K562 (cell line): ENCODE data around the gene SEMA3G. TPM values are rescaled to one million over a fixed set of nuclear protein-coding genes. Genes with fewer than 3 reads are reported as not detected.

Source experiments
- ATAC-seq: fragments of 200-7000 bp; cut with Tn5 transposase; 3 replicates; pipeline ENCODE4 v1.9.1; 2020; ENCODE audit warnings: moderate library complexity
- BruUV-seq: library from RNA; stranded (reverse); fragments of 400-500 nt; replicated peaks from 2 replicates; lab custom pipeline; 2021; lab: Mats Ljungman, UMichigan
- CTCF ChIA-PET: fragments of 300-600 bp; formaldehyde crosslinking; extraction: SDS; loops from one replicate; lab custom pipeline; 2021; ENCODE audit warnings: low intra/inter-chr PET ratio; lab: Yijun Ruan, JAX
- POLR2A ChIA-PET: fragments of 300-600, 350-650 bp; sonication (Branson Sonifier 250); formaldehyde crosslinking; extraction: SDS; loops from one replicate; lab custom pipeline; 2021; ENCODE audit warnings: antibody characterized with exemption, inconsistent platforms; lab: Yijun Ruan, JAX
- DNase-seq, 4 experiments: peaks; one replicate each; pipeline versions ENCODE4 v3.0.0 to v3.0.0-alpha.2; 2011 to 2018; ENCODE audit warnings: low spot score in 3 of 4, mixed read lengths in 3 of 4; ENCODE audit errors: extremely low read depth in 1 of 4
- FAIRE-seq: peaks from 2 replicates; lab custom pipeline; 2011; peaks lifted over from hg19 to GRCh38; lab: Jason Lieb, UNC
- H2AFZ ChIP-seq: 2 replicates; pipeline ENCODE4 v1.6.0; 2011; ENCODE audit warnings: low read depth, low read length, control low read depth, inconsistent platforms
- H3K27ac ChIP-seq: fragments of 200-600 bp; 3 replicates; pipeline ENCODE4 v1.8.0; 2011; ENCODE audit warnings: low read depth, mild to moderate bottlenecking, control low read depth, inconsistent platforms, low read length, moderate library complexity, mixed read lengths; ENCODE audit errors: extremely low read depth
- H3K27me3 ChIP-seq, 2 experiments: fragments of 300-600 bp in 1 of 2; 2 replicates in 1 of 2; 3 replicates in 1 of 2; pipeline versions ENCODE4 v1.6.0 to v1.8.0; 2011; ENCODE audit warnings: inconsistent platforms in 2 of 2, low read length in 2 of 2, mild to moderate bottlenecking in 1 of 2, mixed read lengths in 1 of 2, moderate library complexity in 1 of 2; ENCODE audit not compliant: control insufficient read depth in 2 of 2, insufficient read depth in 2 of 2
- H3K36me3 ChIP-seq: fragments of 300-600 bp; 3 replicates; pipeline ENCODE4 v1.8.0; 2011; ENCODE audit warnings: mild to moderate bottlenecking, low read length, inconsistent platforms; ENCODE audit not compliant: control insufficient read depth, insufficient read depth
- H3K4me1 ChIP-seq, 2 experiments: fragments of 200-600 bp in 1 of 2; replicated peaks in 1 of 2; 2 replicates in 1 of 2; 3 replicates in 1 of 2; pipeline versions ENCODE4 v1.5.1 to v1.8.0; 2011; ENCODE audit warnings: inconsistent platforms in 2 of 2, low read length in 2 of 2, mild to moderate bottlenecking in 1 of 2, mixed read lengths in 1 of 2, moderate library complexity in 1 of 2; ENCODE audit not compliant: control insufficient read depth in 2 of 2, insufficient read depth in 2 of 2
- H3K4me2 ChIP-seq: 2 replicates; pipeline ENCODE4 v1.6.1; 2011; ENCODE audit warnings: low read length, control low read depth, inconsistent platforms, mixed read lengths; ENCODE audit not compliant: insufficient read depth
- H3K4me3 ChIP-seq: fragments of 200-600 bp; sonication (generic), shearing (Covaris generic); 2 replicates; pipeline ENCODE4 v1.5.1; 2016; ENCODE audit warnings: control low read depth, inconsistent platforms
- H3K79me2 ChIP-seq: fragments of 200-600 bp; 3 replicates; pipeline ENCODE4 v1.8.0; 2011; ENCODE audit warnings: low read length, inconsistent platforms; ENCODE audit not compliant: control insufficient read depth, insufficient read depth
- H3K9ac ChIP-seq, 2 experiments: 2 replicates each; pipeline versions ENCODE4 v1.6.0 to v1.6.1; 2011; ENCODE audit warnings: low read depth in 2 of 2, low read length in 2 of 2, control low read depth in 1 of 2, inconsistent platforms in 1 of 2, mild to moderate bottlenecking in 1 of 2, mixed read lengths in 1 of 2; ENCODE audit not compliant: insufficient read depth in 1 of 2
- H3K9me1 ChIP-seq: one replicate; pipeline ENCODE4 v1.6.0; 2011; ENCODE audit warnings: inconsistent platforms, mild to moderate bottlenecking, low read length, moderate library complexity; ENCODE audit not compliant: control insufficient read depth, insufficient read depth
- H3K9me3 ChIP-seq: replicated peaks from 2 replicates; pipeline ENCODE4 v1.5.1; 2011; ENCODE audit warnings: low read depth, low read length, inconsistent platforms; ENCODE audit not compliant: control insufficient read depth, insufficient read depth
- H4K20me1 ChIP-seq: replicated peaks from 2 replicates; pipeline ENCODE4 v1.6.1; 2011; ENCODE audit warnings: low read length, inconsistent platforms, mixed read lengths; ENCODE audit not compliant: control insufficient read depth, insufficient read depth
- ARID3B ChIP-seq: fragments of 250-450 bp; sonication (Bioruptor Pico); IDR thresholded peaks from 2 replicates; pipeline ENCODE4 v1.4.0; 2020; ENCODE audit warnings: borderline replicate concordance
- ESRRA ChIP-seq: fragments of 450-650 bp; IDR thresholded peaks from 2 replicates; pipeline ENCODE4 v1.6.1; 2014; ENCODE audit warnings: low read depth, mild to moderate bottlenecking, moderate library complexity, borderline replicate concordance
- HSF4 ChIP-seq: fragments of 250-450 bp; sonication (Bioruptor Pico); IDR thresholded peaks from 2 replicates; pipeline ENCODE4 v2.1.2; 2022; ENCODE audit warnings: mild to moderate bottlenecking, moderate library complexity, borderline replicate concordance
- LCOR ChIP-seq: sonication (generic); formaldehyde crosslinking; IDR thresholded peaks from 2 replicates; pipeline ENCODE4 v1.8.0; 2022; ENCODE audit warnings: mild to moderate bottlenecking, missing genetic modification reagents
- NFYB ChIP-seq: IDR thresholded peaks from 2 replicates; pipeline ENCODE4 v1.6.1; 2011; ENCODE audit warnings: mild to moderate bottlenecking, moderate library complexity; ENCODE audit not compliant: insufficient read length; ENCODE audit errors: extremely low read depth
- NR3C1 ChIP-seq: sonication (generic); formaldehyde crosslinking; IDR thresholded peaks from 2 replicates; pipeline ENCODE4 v1.8.1; 2022; ENCODE audit warnings: missing genetic modification reagents
- SRF ChIP-seq, 2 experiments: fragments of 250-450, 450-650 bp in 1 of 2; sonication (Bioruptor Pico) in 1 of 2; sonication (generic) in 1 of 2; formaldehyde crosslinking; IDR thresholded peaks; 2 replicates each; pipeline versions ENCODE4 v1.5.0 to v1.5.1; 2020 to 2022; ENCODE audit warnings: mild to moderate bottlenecking in 1 of 2, missing genetic modification reagents in 1 of 2
- STAT5B ChIP-seq: fragments of 250-450 bp; sonication (Bioruptor Pico); IDR thresholded peaks from 2 replicates; pipeline ENCODE4 v1.8.0; 2021; ENCODE audit warnings: mild to moderate bottlenecking, inconsistent platforms
- THRB ChIP-seq: fragments of 450-650 bp; formaldehyde crosslinking; conservative IDR thresholded peaks from 2 replicates; pipeline ENCODE4 v1.4.0; 2022; ENCODE audit warnings: mild to moderate bottlenecking, missing genetic modification characterization
- ZKSCAN1 ChIP-seq: fragments of 150-350 bp; IDR thresholded peaks from 2 replicates; pipeline ENCODE4 v1.6.1; 2016; ENCODE audit warnings: low read depth, low read length
- ZKSCAN8 ChIP-seq: fragments of 200-800 bp; sonication (Bioruptor generic); IDR thresholded peaks from 2 replicates; pipeline ENCODE4 v1.6.1; 2016; ENCODE audit warnings: missing genetic modification characterization, missing compliant biosample characterization
- ZNF239 ChIP-seq: fragments of 250-450 bp; sonication (Bioruptor Pico); IDR thresholded peaks from 2 replicates; pipeline ENCODE4 v1.4.0; 2020; ENCODE audit warnings: mild to moderate bottlenecking
- WGBS: fragments of 100-300 bp; shearing (Covaris generic); methylation state at CpG from one replicate; pipeline ENCODE4 v1.1.6; 2016; ENCODE audit warnings: low coverage, mixed read lengths; ENCODE audit not compliant: insufficient coverage; ENCODE audit errors: missing lambda C conversion rate; 5-methylcytosine and 5-hydroxymethylcytosine counted together
- in situ Hi-C: fragments of 300-500 bp; cut with MboI; formaldehyde crosslinking; loops from 4 replicates; pipeline ENCODE4 v1.15.0; 2018; ENCODE audit warnings: inconsistent platforms, mixed read lengths
- intact Hi-C: fragments of 100-400 bp; cut with micrococcal nuclease; formaldehyde crosslinking; loops from 2 replicates; pipeline ENCODE4 v1.14.2; 2022
- polyA plus RNA-seq, 8 experiments: library from polyadenylated mRNA; depleted of rRNA in 4 of 8; stranded (reverse) in 5 of 8; unstranded in 3 of 8; fragments of >200 nt; fragmentation: Nextera tagmentation in 2 of 8; fragmentation: Illumina TruSeq in 1 of 8; extraction: Ambion mirVana in 2 of 8; extraction: Trizol in 1 of 8; gene quantifications; 2 replicates each; pipeline versions ENCODE4 v1.2.1 to v1.2.3, GENCODE V29; 2011 to 2014; ENCODE audit warnings: inconsistent platforms in 1 of 8, missing spikeins in 1 of 8
- total RNA-seq, 7 experiments: library from RNA; depleted of rRNA in 6 of 7; stranded (reverse); fragments of >200 nt in 6 of 7; fragmentation: Illumina TruSeq in 2 of 7; extraction: Trizol in 2 of 7; gene quantifications; 2 replicates each; pipeline versions ENCODE4 v1.2.1 to v1.2.3, GENCODE V29; 2011 to 2021; ENCODE audit warnings: low replicate concordance in 1 of 7

The SEMA3G gene
- total and polyA plus RNA-seq, 9 of the 15 experiments (the other 6 are each of a cell fraction or from before 2014, with no cell fraction given) = 0.04 to 0.07 (median 0.05) TPM; not detected in 6

- in situ Hi-C loops = no loop called here
- Histone ChIP-seq H3K9me3 (no peaks in the 10 kb centered on the region), H3K27me3 (no peaks in the 10 kb centered on the region; a peak in 1 of 5 replicates), H3K4me2 (no peak overlapping the region), H2AFZ (no peak overlapping the region), H4K20me1 (no peaks in the 10 kb centered on the region; the same call in 1 of the 2 replicates), H3K9me1 (no peaks in the 10 kb centered on the region), H3K27ac (no peak overlapping the region), H3K36me3 (no peaks in the 10 kb centered on the region), H3K79me2 (no peaks in the 10 kb centered on the region), H3K4me1 (peaks cover 0 to 11% of the 10 kb centered on the region in 2 experiments; a peak in 4 of 5 replicates), H3K4me3 (no peak overlapping the region), H3K9ac (no peak overlapping the region)
- DNase-seq (no peak), ATAC-seq (no peak), FAIRE-seq (no peak)
- intact Hi-C loops = no loop called here
- WGBS = 14% methylated on average over 7 of the region's 10 CpGs
- TF ChIP-seq LCOR (CRISPR knock-in tag) (no peak), ZNF239 (CRISPR knock-in tag) (peak; percentile 54; the same call in 1 of the 2 replicates), ZKSCAN1 (peak; percentile 88)
- CTCF ChIA-PET = no interaction called here
- POLR2A ChIA-PET = interaction anchor here (0.6 to 1.0 kb wide), 2 partner anchors 27 to 32 kb away, joined by 3 read pairs; no protein-coding TSS in a partner anchor
- BruUV-seq = no TSS peak
Observed at GRCh38 chr3:52431459-52432223, 13.3 kb downstream of the SEMA3G start.

- Histone ChIP-seq H4K20me1 (no peaks in the 10 kb centered on the region; the same call in 1 of the 2 replicates), H3K27ac (no peak overlapping the region), H2AFZ (no peak overlapping the region), H3K9ac (no peak overlapping the region), H3K79me2 (no peaks in the 10 kb centered on the region), H3K9me3 (no peaks in the 10 kb centered on the region), H3K36me3 (no peaks in the 10 kb centered on the region), H3K4me1 (peaks cover 0 to 2% of the 10 kb centered on the region in 2 experiments; a peak in 4 of 5 replicates), H3K9me1 (no peaks in the 10 kb centered on the region), H3K4me2 (no peak overlapping the region), H3K27me3 (no peaks in the 10 kb centered on the region; a peak in 1 of 5 replicates), H3K4me3 (no peak overlapping the region)
- FAIRE-seq (no peak), DNase-seq (no peak), ATAC-seq (no peak)
- ChIA-PET CTCF (no interaction called here), POLR2A (no interaction called here)
- BruUV-seq = no TSS peak
- TF ChIP-seq NR3C1 = no peak
- TF ChIP-seq ZKSCAN8 = no peak
- TF ChIP-seq NFYB = no peak
- no peak for TF ChIP-seq SRF (CRISPR knock-in tag; IDR thresholded peaks at IDR 0.05)
- TF ChIP-seq ARID3B (CRISPR knock-in tag) = no peak
- TF ChIP-seq ESRRA = no peak
- no peak for TF ChIP-seq STAT5B
- no peak for TF ChIP-seq HSF4 (CRISPR knock-in tag)
- no peak for TF ChIP-seq THRB (CRISPR knock-in tag)
- 35% methylated on average over 9 of the region's 9 CpGs for WGBS
- intact Hi-C loops = no loop called here
- in situ Hi-C loops = no loop called here
Observed at GRCh38 chr3:52430416-52430810, 14.5 kb downstream of the SEMA3G start.
